GM10266 (cell line): ENCODE measurements around the gene HOXD10.

Experiments used
- DNase-seq: peaks from one replicate; pipeline ENCODE4 v3.0.0; 2012; ENCODE audit errors: extremely low spot score
- TF ChIP-seq, protein P1 (sequence below): IDR thresholded peaks from 2 replicates; pipeline ENCODE4 v1.5.1; 2012; ENCODE audit warnings: mild to moderate bottlenecking, low read depth; ENCODE audit not compliant: control insufficient read depth, insufficient read depth; ENCODE audit errors: missing control alignments

HOXD10 gene

DNA sequence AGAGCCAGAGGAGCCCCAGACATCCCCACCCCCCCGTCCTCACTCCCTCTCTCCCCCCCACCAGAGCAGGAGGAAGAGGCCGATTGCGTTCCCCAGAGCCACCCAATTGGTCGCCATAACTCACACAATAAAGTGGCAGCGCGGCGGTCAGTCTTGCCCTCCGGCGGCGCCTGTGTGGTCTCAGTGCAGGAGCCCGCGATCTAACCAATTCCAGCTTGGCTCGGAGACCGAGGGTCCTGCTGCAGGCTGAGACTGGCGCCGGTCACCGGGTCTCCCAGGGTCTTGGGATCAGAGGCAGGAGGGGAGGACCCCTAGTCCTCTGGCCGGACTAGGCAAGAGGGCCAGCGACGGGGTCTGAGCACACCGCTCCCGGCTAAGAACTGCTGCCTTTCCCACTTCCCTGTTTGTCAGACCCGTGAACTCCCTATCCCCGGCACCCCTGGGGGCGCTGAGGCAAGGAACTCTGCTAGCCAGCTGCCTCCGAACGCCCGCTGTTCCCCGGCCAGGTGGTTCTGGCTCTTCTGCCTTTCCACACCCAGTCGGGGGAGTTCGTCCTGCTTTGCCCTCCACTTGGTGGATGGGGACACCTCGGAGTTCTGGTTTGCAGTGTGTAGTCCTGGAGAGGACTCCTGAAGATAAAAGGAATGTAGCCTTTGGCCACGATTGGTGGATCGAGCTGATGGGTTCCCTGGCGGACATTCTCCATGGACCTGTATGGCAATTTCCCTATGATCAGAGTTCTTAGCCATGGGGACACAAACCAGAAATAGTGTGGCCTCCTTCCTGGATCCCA lies 18.0 kb upstream of the HOXD10 start:
- DNase-seq: no peak
- TF ChIP-seq, protein P1, sequence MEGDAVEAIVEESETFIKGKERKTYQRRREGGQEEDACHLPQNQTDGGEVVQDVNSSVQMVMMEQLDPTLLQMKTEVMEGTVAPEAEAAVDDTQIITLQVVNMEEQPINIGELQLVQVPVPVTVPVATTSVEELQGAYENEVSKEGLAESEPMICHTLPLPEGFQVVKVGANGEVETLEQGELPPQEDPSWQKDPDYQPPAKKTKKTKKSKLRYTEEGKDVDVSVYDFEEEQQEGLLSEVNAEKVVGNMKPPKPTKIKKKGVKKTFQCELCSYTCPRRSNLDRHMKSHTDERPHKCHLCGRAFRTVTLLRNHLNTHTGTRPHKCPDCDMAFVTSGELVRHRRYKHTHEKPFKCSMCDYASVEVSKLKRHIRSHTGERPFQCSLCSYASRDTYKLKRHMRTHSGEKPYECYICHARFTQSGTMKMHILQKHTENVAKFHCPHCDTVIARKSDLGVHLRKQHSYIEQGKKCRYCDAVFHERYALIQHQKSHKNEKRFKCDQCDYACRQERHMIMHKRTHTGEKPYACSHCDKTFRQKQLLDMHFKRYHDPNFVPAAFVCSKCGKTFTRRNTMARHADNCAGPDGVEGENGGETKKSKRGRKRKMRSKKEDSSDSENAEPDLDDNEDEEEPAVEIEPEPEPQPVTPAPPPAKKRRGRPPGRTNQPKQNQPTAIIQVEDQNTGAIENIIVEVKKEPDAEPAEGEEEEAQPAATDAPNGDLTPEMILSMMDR: no peak

DNA sequence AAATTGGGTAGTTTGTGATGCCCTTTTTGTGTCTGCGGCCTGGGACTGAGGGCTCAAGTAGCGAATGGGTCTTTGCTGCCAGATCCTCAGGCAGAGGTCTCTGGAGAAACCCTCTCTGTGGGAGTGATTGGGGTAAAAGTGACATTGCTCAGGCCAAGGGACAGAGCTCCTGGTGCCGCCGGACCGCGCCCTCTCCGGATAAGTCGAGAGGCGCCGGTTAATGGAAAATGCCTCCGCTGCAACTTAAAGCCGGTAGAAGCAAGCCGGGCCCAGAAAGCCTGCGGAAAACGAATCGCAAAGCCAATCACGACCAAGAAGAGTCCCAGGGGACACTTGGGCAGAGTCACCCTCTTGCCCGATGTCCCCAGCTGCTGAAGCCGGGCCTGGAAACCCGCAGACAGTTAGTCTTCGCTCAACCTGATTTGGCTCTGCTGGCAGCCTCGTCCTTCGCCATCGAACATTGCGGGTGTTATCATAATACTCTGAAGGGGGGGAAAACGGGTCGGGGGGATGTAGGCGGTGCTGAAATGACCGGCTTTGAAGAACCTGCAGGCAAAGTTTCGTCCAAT lies 17.3 kb upstream of the HOXD10 start:
- TF ChIP-seq, protein P1: no peak
- DNase-seq: no peak

DNA sequence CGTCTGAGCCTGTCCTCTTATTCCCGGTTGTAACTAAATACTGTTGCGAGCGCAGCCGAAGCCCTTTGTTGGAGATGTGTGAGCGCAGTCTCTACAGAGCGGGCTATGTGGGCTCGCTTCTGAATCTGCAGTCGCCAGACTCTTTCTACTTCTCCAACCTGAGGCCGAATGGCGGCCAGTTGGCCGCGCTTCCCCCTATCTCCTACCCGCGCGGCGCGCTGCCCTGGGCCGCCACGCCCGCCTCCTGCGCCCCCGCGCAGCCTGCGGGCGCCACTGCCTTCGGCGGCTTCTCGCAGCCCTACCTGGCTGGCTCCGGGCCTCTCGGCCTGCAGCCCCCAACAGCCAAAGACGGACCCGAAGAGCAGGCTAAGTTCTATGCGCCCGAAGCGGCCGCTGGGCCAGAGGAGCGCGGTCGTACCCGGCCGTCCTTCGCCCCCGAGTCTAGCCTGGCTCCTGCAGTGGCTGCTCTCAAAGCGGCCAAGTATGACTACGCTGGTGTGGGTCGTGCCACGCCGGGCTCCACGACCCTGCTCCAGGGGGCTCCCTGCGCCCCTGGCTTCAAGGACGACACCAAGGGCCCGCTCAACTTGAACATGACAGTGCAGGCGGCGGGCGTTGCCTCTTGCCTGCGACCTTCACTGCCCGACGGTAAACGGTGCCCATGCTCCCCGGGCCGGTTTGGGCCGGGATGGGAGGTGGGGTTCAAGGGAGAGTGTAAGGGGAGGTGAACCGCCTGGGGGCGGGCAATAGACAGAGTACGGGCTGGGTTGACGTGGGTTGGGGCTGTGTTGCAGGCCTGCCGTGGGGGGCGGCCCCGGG lies 16.6 kb upstream of the HOXD10 start, which contains the start of gene HOXD12:
TSS of gene HOXD12 (plus strand) at position 68 of the 819 bp plus-strand sequence. CDS start at position 75, 7 bp downstream.
- no peak for DNase-seq
- TF ChIP-seq, protein P1: no peak

DNA sequence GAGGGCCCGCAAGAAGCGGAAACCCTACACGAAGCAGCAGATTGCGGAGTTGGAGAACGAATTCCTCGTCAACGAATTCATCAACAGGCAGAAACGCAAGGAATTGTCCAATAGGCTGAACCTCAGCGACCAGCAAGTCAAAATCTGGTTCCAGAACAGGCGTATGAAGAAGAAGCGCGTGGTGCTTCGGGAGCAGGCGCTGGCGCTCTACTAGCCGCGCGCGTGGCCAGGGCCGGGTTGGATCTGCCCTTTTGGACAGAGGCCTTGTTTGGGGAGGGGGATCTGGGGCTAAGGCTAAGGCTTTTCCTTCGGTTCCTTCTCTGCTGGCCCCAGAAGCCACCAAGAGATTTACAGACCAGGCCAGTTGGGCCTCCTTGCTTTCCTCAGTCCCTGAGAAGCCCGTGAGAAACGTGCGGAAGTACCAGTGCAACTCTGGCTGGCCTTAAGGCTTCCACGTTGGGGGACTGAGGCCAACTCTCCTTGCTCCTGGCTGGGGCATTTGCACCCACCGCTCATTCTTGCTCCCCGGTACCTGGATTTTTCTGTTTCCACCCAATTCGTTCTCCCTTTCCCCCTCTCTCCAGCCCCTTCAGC lies 15.9 kb upstream of the HOXD10 start:
- TF ChIP-seq, protein P1: no peak
- DNase-seq: no peak

DNA sequence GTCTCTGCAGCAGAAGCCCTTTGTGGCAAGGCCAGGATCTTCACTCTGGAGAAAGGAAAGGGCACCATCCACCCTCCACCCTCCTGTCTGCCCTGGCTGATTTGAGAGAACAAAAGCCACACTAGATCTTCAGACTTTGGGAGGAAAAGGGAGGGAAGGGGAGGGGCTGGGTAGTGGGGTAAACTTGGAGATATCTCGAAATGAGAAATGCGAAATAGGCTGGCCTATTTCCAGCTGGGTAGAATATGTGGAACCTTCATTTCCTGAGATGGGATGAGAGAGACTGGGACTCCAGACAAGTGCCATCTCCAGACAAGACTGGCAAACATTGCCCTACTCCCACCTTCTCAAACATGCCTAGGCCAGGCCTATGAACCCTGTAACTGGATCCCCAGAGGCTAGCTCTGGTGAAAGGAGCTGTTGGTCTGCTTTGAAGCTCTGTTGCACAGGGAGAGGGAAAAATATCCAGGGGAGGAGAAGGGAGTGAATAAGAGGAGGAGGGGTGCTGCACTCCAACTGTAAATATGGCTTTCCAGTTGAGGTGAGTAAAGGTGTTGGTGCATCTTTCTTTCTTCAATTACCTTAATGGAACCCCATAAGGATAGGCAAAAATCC lies 15.3 kb upstream of the HOXD10 start:
- TF ChIP-seq, protein P1: no peak
- no peak for DNase-seq

DNA sequence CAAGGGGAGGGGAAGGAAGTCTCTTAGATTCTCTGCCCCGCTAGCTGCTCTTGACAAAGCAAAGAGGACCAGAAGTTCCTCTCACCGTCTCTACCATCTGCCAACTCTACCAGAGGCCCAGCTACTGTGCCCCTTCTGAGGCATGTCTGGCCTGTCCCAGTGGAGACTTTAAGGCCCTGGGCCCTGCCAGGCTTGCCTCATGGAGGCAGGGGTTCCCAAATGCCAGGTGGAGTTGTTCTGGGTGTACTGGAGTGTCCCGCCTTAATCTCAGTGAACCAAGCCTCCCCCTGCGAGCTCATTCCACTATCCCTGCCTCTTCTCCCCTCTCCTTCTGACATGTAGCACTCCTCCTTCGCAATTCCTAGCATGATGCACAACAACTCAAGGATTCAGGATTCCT lies 14.7 kb upstream of the HOXD10 start:
- DNase-seq: no peak
- TF ChIP-seq, protein P1: no peak
